H1 (cell line): Measurements from ENCODE around the gene KPNA3. TPM values are rescaled to one million over a fixed set of nuclear protein-coding genes. Genes with fewer than 3 reads are reported as not detected.

Source experiments
- CTCF ChIA-PET: fragments of 300-600 bp; sonication (Branson Sonifier 250); formaldehyde crosslinking; loops from one replicate; lab custom pipeline; 2021; ENCODE audit not compliant: partially characterized antibody; lab: Charles Lee
- POLR2A ChIA-PET: fragments of 300-600 bp; sonication (Branson Sonifier 250); formaldehyde crosslinking; loops from one replicate; lab custom pipeline; 2021; ENCODE audit warnings: inconsistent platforms; ENCODE audit not compliant: partially characterized antibody; lab: Charles Lee
- DNase-seq, 2 experiments: peaks; one replicate each; pipeline versions ENCODE4 v3.0.0 to v3.0.0-alpha.2; 2010 to 2022; ENCODE audit warnings: low spot score in 2 of 2, low read depth in 1 of 2, mixed read lengths in 1 of 2
- FAIRE-seq: peaks from 2 replicates; lab custom pipeline; 2011; peaks lifted over from hg19 to GRCh38; lab: Jason Lieb, UNC
- H2AFZ ChIP-seq: 2 replicates; pipeline ENCODE4 v1.8.1; 2012; ENCODE audit warnings: low read length, inconsistent platforms
- H2AK5ac ChIP-seq: 2 replicates; pipeline ENCODE4 v1.6.1; 2013; ENCODE audit warnings: low read depth, low read length
- H2BK120ac ChIP-seq: replicated peaks from 2 replicates; pipeline ENCODE3; 2013; ENCODE audit warnings: low read depth, low read length, inconsistent platforms
- H2BK12ac ChIP-seq: 2 replicates; pipeline ENCODE4 v1.6.1; 2013; ENCODE audit warnings: low read depth, low read length
- H2BK15ac ChIP-seq: 2 replicates; pipeline ENCODE4 v1.6.1; 2013; ENCODE audit warnings: low read length
- H2BK20ac ChIP-seq: 2 replicates; pipeline ENCODE4 v1.6.1; 2013; ENCODE audit warnings: low read length
- H2BK5ac ChIP-seq: 2 replicates; pipeline ENCODE4 v1.6.1; 2013; ENCODE audit warnings: low read depth, low read length
- H3K14ac ChIP-seq: 2 replicates; pipeline ENCODE4 v1.6.1; 2013; ENCODE audit warnings: inconsistent platforms; ENCODE audit not compliant: insufficient read length
- H3K18ac ChIP-seq: 2 replicates; pipeline ENCODE4 v1.6.1; 2013; ENCODE audit warnings: low read length; ENCODE audit errors: extremely low read depth
- H3K23ac ChIP-seq: 2 replicates; pipeline ENCODE4 v1.6.1; 2013; ENCODE audit warnings: inconsistent platforms; ENCODE audit not compliant: insufficient read length
- H3K23me2 ChIP-seq: 2 replicates; pipeline ENCODE4 v1.6.1; 2013; ENCODE audit warnings: low read depth, low read length
- H3K27ac ChIP-seq: 2 replicates; pipeline ENCODE4 v1.6.1; 2011; ENCODE audit warnings: low read depth, low read length, inconsistent platforms
- H3K27me3 ChIP-seq, 4 experiments: replicated peaks in 1 of 4; 1 replicate in 1 of 4; 2 replicates in 3 of 4; pipeline versions ENCODE4 v1.6.1 to v1.8.1; 2011 to 2013; ENCODE audit warnings: low read length in 3 of 4, mild to moderate bottlenecking in 3 of 4, inconsistent platforms in 2 of 4, mixed read lengths in 2 of 4, moderate library complexity in 1 of 4; ENCODE audit not compliant: control insufficient read depth in 3 of 4, insufficient read depth in 3 of 4; ENCODE audit errors: extremely low read depth in 1 of 4
- H3K36me3 ChIP-seq, 4 experiments: 2 replicates each; pipeline versions ENCODE4 v1.6.1 to v1.8.1; 2011 to 2013; ENCODE audit warnings: mild to moderate bottlenecking in 4 of 4, low read length in 3 of 4, moderate library complexity in 2 of 4, control low read depth in 1 of 4, inconsistent platforms in 1 of 4; ENCODE audit not compliant: insufficient read depth in 4 of 4, control insufficient read depth in 2 of 4
- H3K4ac ChIP-seq: replicated peaks from 2 replicates; pipeline ENCODE3; 2013; ENCODE audit warnings: low read length, low read depth, mixed read lengths, inconsistent platforms; ENCODE audit not compliant: insufficient read length
- H3K4me1 ChIP-seq, 4 experiments: replicated peaks in 1 of 4; 1 replicate in 1 of 4; 2 replicates in 3 of 4; pipeline versions ENCODE4 v1.6.1 to v1.8.1; 2011 to 2013; ENCODE audit warnings: low read length in 3 of 4, inconsistent platforms in 2 of 4, mixed read lengths in 1 of 4; ENCODE audit not compliant: insufficient read depth in 4 of 4, control insufficient read depth in 3 of 4
- H3K4me2 ChIP-seq, 2 experiments: 2 replicates each; pipeline versions ENCODE4 v1.6.1 to v1.8.1; 2011 to 2013; ENCODE audit warnings: low read depth in 2 of 2, low read length in 2 of 2, control low read depth in 1 of 2, inconsistent platforms in 1 of 2, mild to moderate bottlenecking in 1 of 2; ENCODE audit not compliant: insufficient read depth in 1 of 2
- H3K4me3 ChIP-seq, 4 experiments: fragments of 200-600, 300-600 bp in 1 of 4; sonication (generic), shearing (Covaris generic), sonication (Bioruptor Twin) in 1 of 4; 2 replicates each; pipeline versions ENCODE4 v1.5.1 to v1.8.1; 2011 to 2016; ENCODE audit warnings: low read length in 4 of 4, low read depth in 3 of 4, control low read depth in 2 of 4, inconsistent platforms in 2 of 4, mild to moderate bottlenecking in 2 of 4, mixed read lengths in 1 of 4, moderate library complexity in 1 of 4; ENCODE audit not compliant: insufficient read depth in 2 of 4; ENCODE audit errors: extremely low read depth in 1 of 4
- H3K56ac ChIP-seq: replicated peaks from 2 replicates; pipeline ENCODE3; 2013; ENCODE audit warnings: low read depth, mild to moderate bottlenecking, mixed read lengths, low read length, inconsistent platforms; ENCODE audit not compliant: insufficient read length
- H3K79me1 ChIP-seq: 2 replicates; pipeline ENCODE4 v1.6.1; 2013; ENCODE audit warnings: low read depth, low read length, control low read depth
- H3K79me2 ChIP-seq, 2 experiments: 2 replicates each; pipeline versions ENCODE4 v1.6.1 to v1.8.1; 2012 to 2013; ENCODE audit warnings: low read length in 2 of 2, mild to moderate bottlenecking in 2 of 2, inconsistent platforms in 1 of 2; ENCODE audit not compliant: insufficient read depth in 2 of 2, control insufficient read depth in 1 of 2
- H3K9ac ChIP-seq, 4 experiments: replicated peaks in 1 of 4; 1 replicate in 1 of 4; 2 replicates in 3 of 4; pipeline versions ENCODE4 v1.6.1 to v1.8.1; 2011 to 2013; ENCODE audit warnings: low read depth in 3 of 4, low read length in 3 of 4, control low read depth in 2 of 4, mild to moderate bottlenecking in 2 of 4, moderate library complexity in 2 of 4, inconsistent platforms in 1 of 4; ENCODE audit errors: extremely low read depth in 1 of 4
- H3K9me3 ChIP-seq, 2 experiments: 2 replicates each; pipeline versions ENCODE4 v1.6.1 to v1.8.1; 2012 to 2013; ENCODE audit warnings: mild to moderate bottlenecking in 2 of 2, moderate library complexity in 2 of 2, control low read depth in 1 of 2, inconsistent platforms in 1 of 2, low read depth in 1 of 2, low read length in 1 of 2, mixed read lengths in 1 of 2; ENCODE audit not compliant: insufficient read depth in 2 of 2
- H4K20me1 ChIP-seq, 2 experiments: replicated peaks in 1 of 2; 2 replicates each; pipeline versions ENCODE3 to v1.8.1; 2011 to 2013; ENCODE audit warnings: inconsistent platforms in 2 of 2, low read length in 2 of 2, mild to moderate bottlenecking in 1 of 2; ENCODE audit not compliant: insufficient read depth in 2 of 2, control insufficient read depth in 1 of 2
- H4K5ac ChIP-seq: 2 replicates; pipeline ENCODE4 v1.6.1; 2013; ENCODE audit warnings: low read length, low read depth, mixed read lengths, inconsistent platforms; ENCODE audit not compliant: insufficient read length
- H4K8ac ChIP-seq: 2 replicates; pipeline ENCODE4 v1.8.0; 2013; ENCODE audit warnings: mild to moderate bottlenecking, moderate library complexity, low read length, inconsistent platforms; ENCODE audit not compliant: insufficient read depth; ENCODE audit errors: extremely low read depth
- H4K91ac ChIP-seq: replicated peaks from 2 replicates; pipeline ENCODE3; 2013; ENCODE audit warnings: low read length, mixed read lengths, inconsistent platforms; ENCODE audit not compliant: insufficient read length
- GTF2F1 ChIP-seq: IDR thresholded peaks from 2 replicates; pipeline ENCODE4 v1.6.1; 2012; ENCODE audit warnings: low read depth, low read length, improper control_type of control experiment, borderline replicate concordance
- JUN ChIP-seq: IDR thresholded peaks from 2 replicates; pipeline ENCODE4 v1.6.1; 2011; ENCODE audit warnings: low read depth, mild to moderate bottlenecking, improper control_type of control experiment, low read length
- KDM4A ChIP-seq: IDR thresholded peaks from one replicate; pipeline ENCODE4 v1.7.1; 2012; ENCODE audit warnings: low read depth, mild to moderate bottlenecking, moderate library complexity, low read length, inconsistent platforms; ENCODE audit not compliant: severe bottlenecking
- MAFK ChIP-seq: IDR thresholded peaks from 2 replicates; pipeline ENCODE4 v1.6.1; 2012; ENCODE audit warnings: low read depth, mild to moderate bottlenecking, improper control_type of control experiment, low read length
- RNF2 ChIP-seq: fragments of 200-900, 300-1000 bp; sonication (generic); IDR thresholded peaks from 2 replicates; pipeline ENCODE4 v1.7.1; 2016; ENCODE audit warnings: borderline replicate concordance, low read depth, mild to moderate bottlenecking, antibody characterized with exemption, low read length; ENCODE audit not compliant: poor library complexity, severe bottlenecking; ENCODE audit errors: missing control alignments
- SP1 ChIP-seq: IDR thresholded peaks from 2 replicates; pipeline ENCODE4 v1.6.1; 2011; ENCODE audit warnings: low read depth, low read length
- SP2 ChIP-seq: IDR thresholded peaks from 2 replicates; pipeline ENCODE4 v1.6.1; 2012; ENCODE audit warnings: mild to moderate bottlenecking, low read length, inconsistent platforms
- WGBS, 2 experiments: shearing (Covaris generic) in 1 of 2; methylation state at CpG; one replicate each; pipeline versions ENCODE4 v1.1.6 to v1.1.7; 2013 to 2015; ENCODE audit warnings: low lambda C conversion rate in 2 of 2, mixed read lengths in 2 of 2, inconsistent platforms in 1 of 2, low coverage in 1 of 2, missing lambda C conversion rate in 1 of 2; ENCODE audit not compliant: insufficient replicate concordance in 2 of 2, insufficient coverage in 1 of 2, insufficient read length in 1 of 2; ENCODE audit errors: extremely low coverage in 1 of 2, missing lambda C conversion rate in 1 of 2; 5-methylcytosine and 5-hydroxymethylcytosine counted together
- polyA plus RNA-seq, 7 experiments: library from polyadenylated mRNA; depleted of rRNA in 3 of 7; stranded (reverse) in 5 of 7; unstranded in 2 of 7; fragments of >200 nt in 5 of 7; fragments of 200-250 nt in 2 of 7; gene quantifications; 1 replicate in 5 of 7; 2 replicates in 1 of 7; 4 replicates in 1 of 7; pipeline versions ENCODE4 v1.2.1 to v1.2.3, GENCODE V29; 2011 to 2013; ENCODE audit warnings: missing spikeins in 2 of 7, mixed read lengths in 2 of 7
- total RNA-seq: library from RNA; stranded (reverse); fragmentation: NEBNext Ultra II Directional; extraction: Animal tissue kit (Norgen Biotek cat#: 25700); gene quantifications from 2 replicates; pipeline ENCODE4 v1.2.1, GENCODE V29; 2021

KPNA3 gene
- total and polyA plus RNA-seq, 2 of the 8 experiments (the other 6 are each of a cell fraction or from before 2014, with no cell fraction given), result 21.4 to 63.2 TPM

- POLR2A ChIA-PET, result interaction anchor here (0.8 to 3.7 kb wide), 7 partner anchors 12 to 122 kb away, joined by 3 to 22 read pairs (median 5); partner anchors contain the start of genes EBPL and KPNA3
- no peak for TF ChIP-seq JUN
- no peak for TF ChIP-seq SP2
- no peak for TF ChIP-seq KDM4A
- TF ChIP-seq SP1, result no peak
- TF ChIP-seq RNF2, result no peak
- no peak for TF ChIP-seq GTF2F1
- no peak for TF ChIP-seq MAFK
Measured at GRCh38 chr13:49670828-49671227, 121.7 kb downstream of the KPNA3 start.

More at GRCh38 chr13:49670828-49671227, 121.7 kb downstream of the KPNA3 start:
- Histone ChIP-seq H3K4me1 (peaks cover 0 to 8% (median 0%) of the 10 kb centered on the region in 4 experiments; a peak in 2 of 7 replicates), H2BK15ac (no peak overlapping the region), H3K9ac (no peak overlapping the region), H4K5ac (no peak overlapping the region), H2BK120ac (no peak overlapping the region), H3K23ac (no peak overlapping the region), H3K4me2 (no peak overlapping the region), H3K9me3 (no peaks in the 10 kb centered on the region), H4K20me1 (peaks cover 0 to 6% of the 10 kb centered on the region in 2 experiments), H4K91ac (no peak overlapping the region), H4K8ac (no peak overlapping the region), H3K27me3 (no peaks in the 10 kb centered on the region), H3K23me2 (no peaks in the 10 kb centered on the region), H2BK20ac (no peak overlapping the region), H3K36me3 (peaks cover 2 to 25% (median 17%) of the 10 kb centered on the region in 4 experiments; a peak in 7 of 8 replicates), H3K56ac (no peak overlapping the region), H3K14ac (no peak overlapping the region), H3K79me2 (peaks cover 0 to 25% of the 10 kb centered on the region in 2 experiments; a peak in 2 of 4 replicates), H2BK5ac (no peak overlapping the region), H3K18ac (no peak overlapping the region), H3K27ac (no peak overlapping the region), H3K79me1 (no peaks in the 10 kb centered on the region; the same call in 1 of the 2 replicates), H3K4ac (no peak overlapping the region), H2AFZ (no peak overlapping the region), H2BK12ac (no peak overlapping the region), H3K4me3 (no peak overlapping the region), H2AK5ac (no peak overlapping the region)
- FAIRE-seq (no peak), DNase-seq (no peak)
- 94% methylated on average over 5 of the region's 5 CpGs; no CpG with 5 or more reads in 1 of the 2 experiments for WGBS, 2 experiments
- CTCF ChIA-PET, result interaction anchor here (0.7 to 4.0 kb wide), 18 partner anchors 8 to 180 kb away, joined by 3 to 16 read pairs (median 4); partner anchors contain the start of gene EBPL
